Activated T-cell treated with anti-CD3 and anti-CD28 coated beads, Interleukin-2, amount 50 U/mL, for 4 hours (primary cell): Measurements from ENCODE around the gene AJM1. TPM values are rescaled to one million over a fixed set of nuclear protein-coding genes. Genes with fewer than 3 reads are reported as not detected.

Source experiments
- total RNA-seq, 3 donors: library from RNA; stranded (reverse); gene quantifications; one replicate each; pipeline ENCODE4 v1.2.1, GENCODE V29; 2021

AJM1 gene
- total RNA-seq, 3 donors from 2014 or later, result 1.5 to 2.2 (median 1.7) TPM

Other genes starting within 250 kb of the AJM1 start
- gene EGFL7, start 179.6 kb upstream of the AJM1 start, total RNA-seq, result 1 to 10 TPM; 2.3 to 4.3 (median 3.2) TPM
- gene AGPAT2, start 155.0 kb upstream of the AJM1 start, total RNA-seq, result 10 to 100 TPM; 11.4 to 14.3 (median 11.7) TPM
- gene DIPK1B, start 129.9 kb upstream of the AJM1 start, total RNA-seq, result under 1 TPM in 2 of 3 donors, not detected in 1; 0.16 to 0.18 TPM
- gene LCN10, start 99.5 kb upstream of the AJM1 start, total RNA-seq, result 1 to 10 TPM in 2 of 3 donors, under 1 TPM in 1; 0.82 to 2.4 (median 2.1) TPM
- gene LCN6, start 94.0 kb upstream of the AJM1 start, total RNA-seq, result not detected
- gene LCN8, start 84.2 kb upstream of the AJM1 start, total RNA-seq, result not detected
- not detected for gene LCN15, start 78.0 kb upstream of the AJM1 start, total RNA-seq
- gene TMEM141, start 51.1 kb upstream of the AJM1 start, total RNA-seq, result 10 to 100 TPM; 49.5 to 53.0 (median 51.9) TPM
- gene CCDC183, start 46.1 kb upstream of the AJM1 start, total RNA-seq, result under 1 TPM in 1 of 3 donors, not detected in 2; 0.49 TPM
- 100 to 1,000 TPM in 2 of 3 donors, 10 to 100 TPM in 1; 90.6 to 103 (median 100) TPM for gene RABL6, start 34.5 kb upstream of the AJM1 start, total RNA-seq
- 100 to 1,000 TPM; 112 to 120 (median 119) TPM for gene PHPT1, start 6.9 kb downstream of the AJM1 start, total RNA-seq
- 10 to 100 TPM; 10.7 to 13.9 (median 11.0) TPM for gene MAMDC4, start 9.9 kb downstream of the AJM1 start, total RNA-seq
- gene EDF1, start 23.8 kb downstream of the AJM1 start, total RNA-seq, result 100 to 1,000 TPM; 330 to 366 (median 351) TPM
- gene TRAF2, start 44.0 kb downstream of the AJM1 start, total RNA-seq, result 10 to 100 TPM; 64.3 to 73.4 (median 68.8) TPM
- gene FBXW5, start 102.3 kb downstream of the AJM1 start, total RNA-seq, result 100 to 1,000 TPM in 1 of 3 donors, 10 to 100 TPM in 2; 84.0 to 112 (median 95.3) TPM
- 1 to 10 TPM in 2 of 3 donors, under 1 TPM in 1; 0.94 to 1.4 (median 1.2) TPM for gene C8G, start 102.8 kb downstream of the AJM1 start, total RNA-seq
- 1 to 10 TPM in 1 of 3 donors, under 1 TPM in 2; 0.49 to 1.2 (median 0.58) TPM for gene LCN12, start 109.8 kb downstream of the AJM1 start, total RNA-seq
- under 1 TPM in 2 of 3 donors, not detected in 1; 0.30 to 0.51 TPM for gene PTGDS, start 135.0 kb downstream of the AJM1 start, total RNA-seq
- not detected for gene LCNL1, start 140.5 kb downstream of the AJM1 start, total RNA-seq
- 100 to 1,000 TPM; 106 to 126 (median 123) TPM for gene PAXX, start 149.9 kb downstream of the AJM1 start, total RNA-seq
- under 1 TPM in 2 of 3 donors, not detected in 1; 0.18 to 0.54 TPM for gene CLIC3, start 154.1 kb downstream of the AJM1 start, total RNA-seq
- 10 to 100 TPM in 2 of 3 donors, 1 to 10 TPM in 1; 9.1 to 15.3 (median 14.3) TPM for gene ABCA2, start 185.8 kb downstream of the AJM1 start, total RNA-seq
- gene FUT7, start 189.6 kb downstream of the AJM1 start, total RNA-seq, result 1 to 10 TPM in 1 of 3 donors, under 1 TPM in 2; 0.74 to 2.4 (median 0.81) TPM
- gene NPDC1, start 203.7 kb downstream of the AJM1 start, total RNA-seq, result 10 to 100 TPM; 15.1 to 33.0 (median 23.2) TPM
- under 1 TPM in 1 of 3 donors, not detected in 2; 0.34 TPM for gene ENTPD2, start 211.6 kb downstream of the AJM1 start, total RNA-seq
- 1 to 10 TPM; 3.6 to 5.5 (median 4.6) TPM for gene SAPCD2, start 228.1 kb downstream of the AJM1 start, total RNA-seq
- gene UAP1L1, start 235.0 kb downstream of the AJM1 start, total RNA-seq, result 1 to 10 TPM; 5.6 to 8.4 (median 7.8) TPM
- gene MAN1B1, start 244.5 kb downstream of the AJM1 start, total RNA-seq, result 10 to 100 TPM; 30.7 to 34.0 (median 33.5) TPM